Upper lobe of left lung (tissue), 6 donors: ENCODE results near the gene EGFL7. TPM values are rescaled to one million over a fixed set of nuclear protein-coding genes. Genes with fewer than 3 reads are reported as not detected.
A peak's percentile ranks its signal among the peaks of the same experiment; 100 is the strongest.
"Not testable (repeated sequence)": the region's sequence is repeated elsewhere in the genome, so short reads cannot be mapped to it uniquely, and the experiment has no call there.

Experiments
- ATAC-seq, 2 donors: fragments of 200-7000 bp; cut with Tn5 transposase; one replicate each; pipeline ENCODE4 v1.9.1; 2022; ENCODE audit warnings: mild to moderate bottlenecking in 2 of 2, moderate library complexity in 2 of 2; ENCODE audit not compliant: low FRiP score in 2 of 2
- DNase-seq, 2 donors: peaks; one replicate each; pipeline ENCODE4 v3.0.0-alpha.2; 2019 to 2020
- H3K27ac ChIP-seq, 4 donors: fragments of 200-600 bp; sonication (generic); one replicate each; pipeline ENCODE4 v1.5.1; 2016 to 2019
- H3K27me3 ChIP-seq, 4 donors: fragments of 200-600 bp; sonication (generic); one replicate each; pipeline ENCODE4 v1.5.1; 2017 to 2019
- H3K36me3 ChIP-seq, 4 donors: fragments of 200-600 bp; sonication (generic); one replicate each; pipeline ENCODE4 v1.5.1; 2016 to 2019
- H3K4me1 ChIP-seq, 4 donors: fragments of 200-600 bp; sonication (generic); one replicate each; pipeline ENCODE4 v1.5.1; 2018 to 2019
- H3K4me3 ChIP-seq, 4 donors: fragments of 200-600 bp; sonication (generic); one replicate each; pipeline ENCODE4 v1.5.1; 2017 to 2019; ENCODE audit warnings: mild to moderate bottlenecking in 2 of 4, moderate library complexity in 1 of 4
- H3K9me3 ChIP-seq, 4 donors: fragments of 200-600 bp; sonication (generic); one replicate each; pipeline ENCODE4 v1.5.1; 2018 to 2019
- CTCF ChIP-seq, 6 experiments: fragments of 450-650 bp in 4 of 6; fragments of 200-600 bp in 2 of 6; sonication (generic) in 2 of 6; IDR thresholded peaks; one replicate each; pipeline ENCODE4 v1.5.1; 2016 to 2019; ENCODE audit warnings: antibody characterized with exemption in 6 of 6
- EP300 ChIP-seq, 4 donors: sonication (generic); formaldehyde crosslinking; IDR thresholded peaks; one replicate each; pipeline ENCODE4 v1.5.1; 2017; ENCODE audit warnings: antibody characterized with exemption in 4 of 4, control low read depth in 2 of 4
- POLR2A ChIP-seq, 4 donors: fragments of 450-650 bp; IDR thresholded peaks; one replicate each; pipeline ENCODE4 v1.5.1; 2016 to 2017; ENCODE audit warnings: antibody characterized with exemption in 4 of 4, mild to moderate bottlenecking in 2 of 4
- POLR2AphosphoS5 ChIP-seq, 2 donors: sonication (generic); formaldehyde crosslinking; IDR thresholded peaks; one replicate each; pipeline ENCODE4 v1.5.1; 2017; ENCODE audit warnings: antibody characterized with exemption in 2 of 2
- WGBS, 2 donors: methylation state at CpG; one replicate each; pipeline ENCODE4 v1.1.5; 2017 to 2018; 5-methylcytosine and 5-hydroxymethylcytosine counted together
- total RNA-seq, 6 donors: library from RNA; depleted of rRNA in 4 of 6; stranded (reverse); fragments of >200 nt in 4 of 6; gene quantifications; one replicate each; pipeline versions ENCODE4 v1.1.0 to v1.2.1, GENCODE V29; 2016 to 2021
- donor health status: DM: no; HTN: no; CAD: no; lungs with moderate emphysema.
- donor health status: DM: no; HTN: yes; CAD: no; lungs with severe emphysema.

EGFL7 gene
- total RNA-seq, 6 donors from 2014 or later, result 77.9 to 321 (median 165) TPM

GRCh38 chr9:136700304-136700703 lies 37.6 kb downstream of the EGFL7 start:
- ATAC-seq, result no peak
- Histone ChIP-seq H3K27me3 (no peaks in the 10 kb centered on the region), H3K4me1 (peaks cover 21 to 45% (median 42%) of the 10 kb centered on the region in 4 donors), H3K36me3 (no peaks in the 10 kb centered on the region), H3K9me3 (no peaks in the 10 kb centered on the region), H3K27ac (no peak overlapping the region), H3K4me3 (no peak overlapping the region)
- 84 to 86% methylated on average over 13 of the region's 13 CpGs for WGBS, 2 donors
- peak in 1 of 2 donors; percentile 26 for DNase-seq
- TF ChIP-seq POLR2A (IDR thresholded peaks at IDR 0.05) (no peak), CTCF (IDR thresholded peaks at IDR 0.05) (no peak), POLR2AphosphoS5 (IDR thresholded peaks at IDR 0.05) (no peak), EP300 (IDR thresholded peaks at IDR 0.05) (no peak)

- H3K27ac ChIP-seq, result no peak overlapping the region
- ATAC-seq (peak; percentile 4 to 32), DNase-seq (peak in 1 of 2 donors; percentile 81)
- H3K4me3 ChIP-seq, result peak overlapping the region in 1 of 4 donors; percentile 24
- 7 to 23% methylated on average over 30 to 38 of the region's 38 CpGs for WGBS, 2 donors
- H3K27me3 ChIP-seq, result no peaks in the 10 kb centered on the region
- TF ChIP-seq POLR2AphosphoS5 (IDR thresholded peaks at IDR 0.05) (peak; percentile 8 to 25), CTCF (IDR thresholded peaks at IDR 0.05) (no peak)
- no peaks in the 10 kb centered on the region for H3K36me3 ChIP-seq
- H3K4me1 ChIP-seq, result peaks cover 21 to 39% (median 34%) of the 10 kb centered on the region in 4 donors
- no peaks in the 10 kb centered on the region for H3K9me3 ChIP-seq
Measured at GRCh38 chr9:136700959-136701667, 38.4 kb downstream of the EGFL7 start.

- peaks cover 18 to 34% (median 29%) of the 10 kb centered on the region in 4 donors for H3K4me1 ChIP-seq
- WGBS, 2 donors, result 47 to 53% methylated on average over 9 to 10 of the region's 10 CpGs
- no peaks in the 10 kb centered on the region for H3K27me3 ChIP-seq
- H3K36me3 ChIP-seq, result no peaks in the 10 kb centered on the region
- no peak overlapping the region for H3K27ac ChIP-seq
- no peak overlapping the region for H3K4me3 ChIP-seq
- TF ChIP-seq CTCF (IDR thresholded peaks at IDR 0.05) (no peak), EP300 (IDR thresholded peaks at IDR 0.05) (no peak), POLR2AphosphoS5 (IDR thresholded peaks at IDR 0.05) (no peak), POLR2A (IDR thresholded peaks at IDR 0.05) (no peak)
- ATAC-seq (no peak), DNase-seq (no peak)
- no peaks in the 10 kb centered on the region for H3K9me3 ChIP-seq
Measured at GRCh38 chr9:136701668-136702053, 38.9 kb downstream of the EGFL7 start.

- DNase-seq, result no peak
- ATAC-seq, result no peak
- WGBS, 2 donors, result 74 to 85% methylated on average over 12 of the region's 12 CpGs
- TF ChIP-seq CTCF (IDR thresholded peaks at IDR 0.05) (no peak), POLR2AphosphoS5 (IDR thresholded peaks at IDR 0.05) (no peak), EP300 (IDR thresholded peaks at IDR 0.05) (no peak), POLR2A (IDR thresholded peaks at IDR 0.05) (no peak)
- Histone ChIP-seq H3K4me1 (peaks cover 9 to 21% (median 16%) of the 10 kb centered on the region in 4 donors), H3K4me3 (no peak overlapping the region), H3K27me3 (no peaks in the 10 kb centered on the region), H3K27ac (no peak overlapping the region), H3K9me3 (no peaks in the 10 kb centered on the region), H3K36me3 (no peaks in the 10 kb centered on the region)
Measured at GRCh38 chr9:136703276-136703860, 40.7 kb downstream of the EGFL7 start.

- H3K4me3 ChIP-seq, H3K27me3 ChIP-seq, ATAC-seq, H3K9me3 ChIP-seq, H3K27ac ChIP-seq, H3K36me3 ChIP-seq, DNase-seq: not testable (repeated sequence)
- H3K4me1 ChIP-seq, result peaks cover 9 to 19% (median 13%) of the 10 kb centered on the region in 4 donors
- WGBS, 2 donors, result 88 to 92% methylated on average over 8 of the region's 8 CpGs
Measured at GRCh38 chr9:136704741-136705140, 42.0 kb downstream of the EGFL7 start.
